ENCODE results near the gene NCOA5. TPM values are rescaled to one million over a fixed set of nuclear protein-coding genes. Genes with fewer than 3 reads are reported as not detected.
A peak's percentile ranks its signal among the peaks of the same experiment; 100 is the strongest.

Gene NCOA5
- total RNA-seq, 4 donors from 2014 or later = 17.4 to 36.8 (median 29.9) TPM

DNA sequence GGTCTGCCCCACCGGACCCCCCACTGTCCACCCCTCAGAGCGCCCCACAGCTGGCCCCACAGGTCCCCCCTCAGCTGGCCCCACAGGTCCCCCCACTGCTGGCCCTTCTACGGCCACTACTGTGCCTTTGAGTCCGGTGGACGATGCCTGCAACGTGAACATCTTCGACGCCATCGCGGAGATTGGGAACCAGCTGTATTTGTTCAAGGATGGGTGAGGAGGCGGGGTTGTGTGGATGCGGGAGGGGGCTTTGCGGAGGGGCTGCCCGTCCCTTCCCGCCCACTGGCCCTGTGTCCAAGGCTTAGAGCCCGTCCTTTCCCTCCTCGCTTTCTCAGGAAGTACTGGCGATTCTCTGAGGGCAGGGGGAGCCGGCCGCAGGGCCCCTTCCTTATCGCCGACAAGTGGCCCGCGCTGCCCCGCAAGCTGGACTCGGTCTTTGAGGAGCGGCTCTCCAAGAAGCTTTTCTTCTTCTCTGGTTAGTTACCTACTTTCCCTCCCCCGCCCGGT lies 76.4 kb downstream of the NCOA5 start:
- intact Hi-C loops (cut with DNase I) = no loop called here
- Histone ChIP-seq H3K36me3 (no peaks in the 10 kb centered on the region), H3K4me3 (peak overlapping the region in 1 of 4 donors; percentile 22), H3K4me1 (peaks cover 5 to 39% (median 22%) of the 10 kb centered on the region in 4 donors), H3K27ac (replicated peaks in 1 of 4) (no peak overlapping the region), H3K9me3 (no peaks in the 10 kb centered on the region), H3K27me3 (peaks cover 7 to 100% (median 53%) of the 10 kb centered on the region in 4 donors)
- DNase-seq (ENCODE audit: extremely low spot score) = no peak
- WGBS = 15% methylated on average over 27 of the region's 29 CpGs
- no peak for TF ChIP-seq EP300 (IDR thresholded peaks at IDR 0.05)

DNA sequence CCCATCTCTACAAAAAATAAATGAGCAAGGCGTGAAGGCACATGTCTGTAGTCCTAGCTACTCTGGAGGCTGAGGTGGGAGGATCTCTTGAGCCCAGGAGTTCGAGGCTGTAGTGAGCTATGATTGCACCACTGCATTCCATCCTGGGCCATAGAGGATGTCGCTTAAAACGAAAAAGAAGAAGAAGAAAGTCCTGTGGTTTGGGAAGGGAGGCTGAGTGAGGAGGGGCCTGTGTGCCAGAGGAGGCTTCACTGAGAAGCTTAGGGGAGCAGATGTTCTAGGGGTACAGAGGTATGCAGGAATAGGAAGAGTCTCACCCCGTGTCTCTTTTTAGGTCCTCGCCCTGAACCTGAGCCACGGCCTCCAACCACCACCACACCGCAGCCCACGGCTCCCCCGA lies 76.8 kb downstream of the NCOA5 start:
- peaks cover 5 to 39% (median 26%) of the 10 kb centered on the region in 4 donors for H3K4me1 ChIP-seq
- H3K27ac ChIP-seq (replicated peaks in 1 of 4) = no peak overlapping the region
- TF ChIP-seq, protein P1, sequence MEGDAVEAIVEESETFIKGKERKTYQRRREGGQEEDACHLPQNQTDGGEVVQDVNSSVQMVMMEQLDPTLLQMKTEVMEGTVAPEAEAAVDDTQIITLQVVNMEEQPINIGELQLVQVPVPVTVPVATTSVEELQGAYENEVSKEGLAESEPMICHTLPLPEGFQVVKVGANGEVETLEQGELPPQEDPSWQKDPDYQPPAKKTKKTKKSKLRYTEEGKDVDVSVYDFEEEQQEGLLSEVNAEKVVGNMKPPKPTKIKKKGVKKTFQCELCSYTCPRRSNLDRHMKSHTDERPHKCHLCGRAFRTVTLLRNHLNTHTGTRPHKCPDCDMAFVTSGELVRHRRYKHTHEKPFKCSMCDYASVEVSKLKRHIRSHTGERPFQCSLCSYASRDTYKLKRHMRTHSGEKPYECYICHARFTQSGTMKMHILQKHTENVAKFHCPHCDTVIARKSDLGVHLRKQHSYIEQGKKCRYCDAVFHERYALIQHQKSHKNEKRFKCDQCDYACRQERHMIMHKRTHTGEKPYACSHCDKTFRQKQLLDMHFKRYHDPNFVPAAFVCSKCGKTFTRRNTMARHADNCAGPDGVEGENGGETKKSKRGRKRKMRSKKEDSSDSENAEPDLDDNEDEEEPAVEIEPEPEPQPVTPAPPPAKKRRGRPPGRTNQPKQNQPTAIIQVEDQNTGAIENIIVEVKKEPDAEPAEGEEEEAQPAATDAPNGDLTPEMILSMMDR (IDR thresholded peaks at IDR 0.05) = no peak
- TF ChIP-seq POLR2A (IDR thresholded peaks at IDR 0.05; ENCODE audit: low read depth) (no peak), POLR2AphosphoS5 (IDR thresholded peaks at IDR 0.05) (no peak), EP300 (IDR thresholded peaks at IDR 0.05) (no peak)
- intact Hi-C loops (cut with DNase I) = no loop called here
- no peak overlapping the region for H3K4me3 ChIP-seq
- 62% methylated on average over 8 of the region's 10 CpGs for WGBS
- H3K9me3 ChIP-seq = no peaks in the 10 kb centered on the region
- no peak for DNase-seq (ENCODE audit: extremely low spot score)
- H3K36me3 ChIP-seq = no peaks in the 10 kb centered on the region
- peaks cover 7 to 100% (median 53%) of the 10 kb centered on the region in 4 donors for H3K27me3 ChIP-seq

DNA sequence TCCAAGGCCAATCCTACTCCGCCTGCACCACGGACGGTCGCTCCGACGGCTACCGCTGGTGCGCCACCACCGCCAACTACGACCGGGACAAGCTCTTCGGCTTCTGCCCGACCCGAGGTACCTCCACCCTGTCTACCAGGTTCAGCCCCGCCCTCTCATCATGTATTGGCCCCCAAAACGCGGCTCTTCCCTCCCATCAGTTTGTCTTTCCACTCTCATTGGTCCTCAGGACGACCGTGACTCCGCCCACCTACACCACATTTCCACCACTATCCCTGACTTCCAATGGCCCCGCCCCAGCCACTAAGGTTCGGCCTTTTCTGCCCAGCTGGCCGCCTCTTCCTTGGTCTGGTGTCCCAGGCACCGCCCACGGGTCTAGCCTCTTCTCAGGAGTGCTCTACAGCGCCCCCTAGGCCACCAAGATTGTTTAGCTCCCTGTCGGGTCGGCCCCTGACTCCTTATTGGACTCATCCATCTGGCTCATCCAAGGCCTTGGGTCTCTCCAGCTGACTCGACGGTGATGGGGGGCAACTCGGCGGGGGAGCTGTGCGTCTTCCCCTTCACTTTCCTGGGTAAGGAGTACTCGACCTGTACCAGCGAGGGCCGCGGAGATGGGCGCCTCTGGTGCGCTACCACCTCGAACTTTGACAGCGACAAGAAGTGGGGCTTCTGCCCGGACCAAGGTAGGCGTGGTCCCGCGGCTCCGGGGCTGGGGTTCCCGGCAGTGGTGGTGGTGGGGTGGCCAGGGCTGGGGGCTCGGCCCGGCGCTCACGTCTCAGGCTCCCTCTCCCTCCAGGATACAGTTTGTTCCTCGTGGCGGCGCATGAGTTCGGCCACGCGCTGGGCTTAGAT lies 77.9 kb downstream of the NCOA5 start:
- WGBS = 8% methylated on average over 46 of the region's 57 CpGs
- H3K27ac ChIP-seq (replicated peaks in 1 of 4) = no peak overlapping the region
- no peak for DNase-seq (ENCODE audit: extremely low spot score)
- intact Hi-C loops (cut with DNase I) = no loop called here
- no peaks in the 10 kb centered on the region for H3K36me3 ChIP-seq
- peaks cover 5 to 39% (median 26%) of the 10 kb centered on the region in 4 donors for H3K4me1 ChIP-seq
- H3K9me3 ChIP-seq = no peaks in the 10 kb centered on the region
- peaks cover 7 to 100% (median 53%) of the 10 kb centered on the region in 4 donors for H3K27me3 ChIP-seq
- no peak overlapping the region for H3K4me3 ChIP-seq
- no peak for TF ChIP-seq EP300 (IDR thresholded peaks at IDR 0.05)
- TF ChIP-seq, protein P1 (IDR thresholded peaks at IDR 0.05) = no peak
- no peak for TF ChIP-seq POLR2A (IDR thresholded peaks at IDR 0.05; ENCODE audit: low read depth)
- no peak for TF ChIP-seq POLR2AphosphoS5 (IDR thresholded peaks at IDR 0.05)

Other genes with a start within 250 kb of the NCOA5 start
- gene ACOT8, start 232.6 kb downstream of the NCOA5 start, total RNA-seq = 10 to 100 TPM; 30.0 to 41.9 (median 33.7) TPM
- gene ZSWIM3, start 232.3 kb downstream of the NCOA5 start, total RNA-seq = 1 to 10 TPM; 2.1 to 5.4 (median 4.0) TPM
- 10 to 100 TPM in 2 of 4 donors, 1 to 10 TPM in 2; 7.1 to 13.5 (median 9.2) TPM for gene ZSWIM1, start 208.7 kb downstream of the NCOA5 start, total RNA-seq
- gene SPATA25, start 202.3 kb downstream of the NCOA5 start, total RNA-seq = 1 to 10 TPM; 1.7 to 4.6 (median 3.0) TPM
- 10 to 100 TPM; 10.8 to 16.1 (median 13.0) TPM for gene NEURL2, start 198.8 kb downstream of the NCOA5 start, total RNA-seq
- 10 to 100 TPM; 44.8 to 70.2 (median 48.3) TPM for gene CTSA, start 198.6 kb downstream of the NCOA5 start, total RNA-seq
- 100 to 1,000 TPM; 109 to 342 (median 176) TPM for gene PLTP, start 177.8 kb downstream of the NCOA5 start, total RNA-seq
- 10 to 100 TPM; 35.3 to 51.2 (median 37.2) TPM for gene PCIF1, start 155.3 kb downstream of the NCOA5 start, total RNA-seq
- gene ZNF335, start 117.8 kb downstream of the NCOA5 start, total RNA-seq = 10 to 100 TPM; 12.9 to 19.0 (median 15.3) TPM
- 1 to 10 TPM in 1 of 4 donors, under 1 TPM in 3; 0.11 to 6.5 (median 0.63) TPM for gene MMP9, start 81.1 kb downstream of the NCOA5 start, total RNA-seq
- 1 to 10 TPM in 1 of 4 donors, under 1 TPM in 1, not detected in 2; 0.99 to 1.2 TPM for gene SLC12A5, start 60.7 kb downstream of the NCOA5 start, total RNA-seq
- 10 to 100 TPM in 3 of 4 donors, 1 to 10 TPM in 1; 10.0 to 21.6 (median 16.9) TPM for gene CD40, start 28.4 kb upstream of the NCOA5 start, total RNA-seq
- gene CDH22, start 218.5 kb upstream of the NCOA5 start, total RNA-seq = under 1 TPM in 3 of 4 donors, not detected in 1; 0.17 to 0.69 (median 0.42) TPM